ENCODE measurements around the gene ALOX15B. TPM values are rescaled to one million over a fixed set of nuclear protein-coding genes. Genes with fewer than 3 reads are reported as not detected.

ALOX15B gene
- total and polyA plus RNA-seq, 9 of the 15 experiments (the other 6 are each of a cell fraction or from before 2014, with no cell fraction given), result 0.04 TPM; not detected in 8

DNA sequence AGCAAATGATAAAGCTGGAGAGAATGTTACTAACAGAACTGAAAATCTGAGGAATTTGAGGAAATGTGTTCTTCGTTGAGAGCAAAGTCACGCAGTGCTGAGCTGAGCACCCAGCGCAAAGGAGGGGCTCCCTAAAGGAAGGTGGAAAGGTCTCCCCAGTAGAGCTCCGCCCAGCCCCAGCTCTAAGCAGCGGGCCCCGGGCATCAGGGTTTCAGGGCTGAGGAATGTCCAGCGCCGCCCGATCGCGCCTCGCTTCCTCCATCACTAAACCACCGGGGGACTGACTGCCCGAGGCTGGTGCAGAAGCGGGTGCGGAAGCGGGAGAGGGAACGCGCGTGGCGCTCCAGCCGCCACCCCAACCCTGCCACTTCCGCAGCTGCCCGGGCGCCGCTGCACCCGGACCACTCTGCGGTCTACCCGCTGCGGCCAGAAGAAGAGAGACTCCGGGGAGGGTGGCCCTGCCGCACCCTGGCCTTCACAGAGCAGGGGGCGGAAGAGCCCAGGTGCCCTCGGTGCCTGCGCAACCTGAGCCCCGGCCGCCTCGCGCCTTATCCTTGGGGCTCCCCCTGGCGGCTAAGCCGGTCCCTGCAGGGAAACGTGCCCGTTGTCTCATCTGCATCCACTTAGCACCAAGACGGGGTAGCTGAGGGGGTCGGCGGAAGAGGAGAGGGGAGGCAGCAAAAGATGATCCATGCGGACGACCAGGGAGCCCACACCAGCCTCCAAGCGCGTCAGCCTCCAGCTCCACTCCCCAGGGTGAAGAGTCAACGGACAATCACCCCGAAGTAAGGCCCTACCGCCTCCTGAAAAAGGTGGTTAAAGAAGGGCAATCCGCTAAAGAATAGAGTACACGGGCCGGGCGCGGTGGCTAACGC, 48.8 kb upstream of the ALOX15B start (continued):
- TF ChIP-seq ELK3 (CRISPR knock-in tag; IDR thresholded peaks at IDR 0.05), result no peak
- TF ChIP-seq, protein P1, sequence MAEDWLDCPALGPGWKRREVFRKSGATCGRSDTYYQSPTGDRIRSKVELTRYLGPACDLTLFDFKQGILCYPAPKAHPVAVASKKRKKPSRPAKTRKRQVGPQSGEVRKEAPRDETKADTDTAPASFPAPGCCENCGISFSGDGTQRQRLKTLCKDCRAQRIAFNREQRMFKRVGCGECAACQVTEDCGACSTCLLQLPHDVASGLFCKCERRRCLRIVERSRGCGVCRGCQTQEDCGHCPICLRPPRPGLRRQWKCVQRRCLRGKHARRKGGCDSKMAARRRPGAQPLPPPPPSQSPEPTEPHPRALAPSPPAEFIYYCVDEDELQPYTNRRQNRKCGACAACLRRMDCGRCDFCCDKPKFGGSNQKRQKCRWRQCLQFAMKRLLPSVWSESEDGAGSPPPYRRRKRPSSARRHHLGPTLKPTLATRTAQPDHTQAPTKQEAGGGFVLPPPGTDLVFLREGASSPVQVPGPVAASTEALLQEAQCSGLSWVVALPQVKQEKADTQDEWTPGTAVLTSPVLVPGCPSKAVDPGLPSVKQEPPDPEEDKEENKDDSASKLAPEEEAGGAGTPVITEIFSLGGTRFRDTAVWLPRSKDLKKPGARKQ (CRISPR knock-in tag; IDR thresholded peaks at IDR 0.05), result no peak
- TF ChIP-seq, protein P2, sequence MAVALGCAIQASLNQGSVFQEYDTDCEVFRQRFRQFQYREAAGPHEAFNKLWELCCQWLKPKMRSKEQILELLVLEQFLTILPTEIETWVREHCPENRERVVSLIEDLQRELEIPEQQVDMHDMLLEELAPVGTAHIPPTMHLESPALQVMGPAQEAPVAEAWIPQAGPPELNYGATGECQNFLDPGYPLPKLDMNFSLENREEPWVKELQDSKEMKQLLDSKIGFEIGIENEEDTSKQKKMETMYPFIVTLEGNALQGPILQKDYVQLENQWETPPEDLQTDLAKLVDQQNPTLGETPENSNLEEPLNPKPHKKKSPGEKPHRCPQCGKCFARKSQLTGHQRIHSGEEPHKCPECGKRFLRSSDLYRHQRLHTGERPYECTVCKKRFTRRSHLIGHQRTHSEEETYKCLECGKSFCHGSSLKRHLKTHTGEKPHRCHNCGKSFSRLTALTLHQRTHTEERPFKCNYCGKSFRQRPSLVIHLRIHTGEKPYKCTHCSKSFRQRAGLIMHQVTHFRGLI (CRISPR knock-in tag; IDR thresholded peaks at IDR 0.05), result no peak
- TF ChIP-seq HOXB6 (CRISPR knock-in tag; IDR thresholded peaks at IDR 0.05; ENCODE audit: borderline replicate concordance), result no peak
- TF ChIP-seq, protein P3, sequence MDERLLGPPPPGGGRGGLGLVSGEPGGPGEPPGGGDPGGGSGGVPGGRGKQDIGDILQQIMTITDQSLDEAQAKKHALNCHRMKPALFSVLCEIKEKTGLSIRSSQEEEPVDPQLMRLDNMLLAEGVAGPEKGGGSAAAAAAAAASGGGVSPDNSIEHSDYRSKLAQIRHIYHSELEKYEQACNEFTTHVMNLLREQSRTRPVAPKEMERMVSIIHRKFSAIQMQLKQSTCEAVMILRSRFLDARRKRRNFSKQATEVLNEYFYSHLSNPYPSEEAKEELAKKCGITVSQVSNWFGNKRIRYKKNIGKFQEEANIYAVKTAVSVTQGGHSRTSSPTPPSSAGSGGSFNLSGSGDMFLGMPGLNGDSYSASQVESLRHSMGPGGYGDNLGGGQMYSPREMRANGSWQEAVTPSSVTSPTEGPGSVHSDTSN (CRISPR knock-in tag; IDR thresholded peaks at IDR 0.05; ENCODE audit: low read depth), result no peak
- TF ChIP-seq, protein P3 (tag; conservative IDR thresholded peaks at IDR 0.05; ENCODE audit: low read depth), result no peak
- TF ChIP-seq ATF7 (IDR thresholded peaks at IDR 0.05), result no peak
- no peak for TF ChIP-seq HIVEP1 (CRISPR knock-in tag; IDR thresholded peaks at IDR 0.05)
- peak; percentile 21; the same call in 1 of the 2 replicates for TF ChIP-seq PHF8 (IDR thresholded peaks at IDR 0.05; ENCODE audit: borderline replicate concordance, low read length)
- no peak for TF ChIP-seq NCOA6 (IDR thresholded peaks at IDR 0.05)
- TF ChIP-seq NFIC (IDR thresholded peaks at IDR 0.05), result no peak
- TF ChIP-seq, protein P4, sequence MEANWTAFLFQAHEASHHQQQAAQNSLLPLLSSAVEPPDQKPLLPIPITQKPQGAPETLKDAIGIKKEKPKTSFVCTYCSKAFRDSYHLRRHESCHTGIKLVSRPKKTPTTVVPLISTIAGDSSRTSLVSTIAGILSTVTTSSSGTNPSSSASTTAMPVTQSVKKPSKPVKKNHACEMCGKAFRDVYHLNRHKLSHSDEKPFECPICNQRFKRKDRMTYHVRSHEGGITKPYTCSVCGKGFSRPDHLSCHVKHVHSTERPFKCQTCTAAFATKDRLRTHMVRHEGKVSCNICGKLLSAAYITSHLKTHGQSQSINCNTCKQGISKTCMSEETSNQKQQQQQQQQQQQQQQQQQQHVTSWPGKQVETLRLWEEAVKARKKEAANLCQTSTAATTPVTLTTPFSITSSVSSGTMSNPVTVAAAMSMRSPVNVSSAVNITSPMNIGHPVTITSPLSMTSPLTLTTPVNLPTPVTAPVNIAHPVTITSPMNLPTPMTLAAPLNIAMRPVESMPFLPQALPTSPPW (CRISPR knock-in tag; IDR thresholded peaks at IDR 0.05), result no peak
- TF ChIP-seq TFAP4 (CRISPR knock-in tag; IDR thresholded peaks at IDR 0.05; ENCODE audit: borderline replicate concordance), result peak; percentile 54; the same call in 1 of the 2 replicates
- TF ChIP-seq SIN3A (IDR thresholded peaks at IDR 0.05; ENCODE audit: borderline replicate concordance in 2 of 2, control insufficient read depth in 1 of 2, low read depth in 2 of 2, low read length in 2 of 2), result no peak
- no peak for TF ChIP-seq ZNF655 (CRISPR knock-in tag; IDR thresholded peaks at IDR 0.05)
